Ureter (tissue), 1 donor: ENCODE data around the gene LARP1B. TPM values are rescaled to one million over a fixed set of nuclear protein-coding genes. Genes with fewer than 3 reads are reported as not detected.
"Not testable (repeated sequence)": the region's sequence is repeated elsewhere in the genome, so short reads cannot be mapped to it uniquely, and the experiment has no call there.

ENCODE experiments used
- DNase-seq: peaks from one replicate; pipeline ENCODE4 v3.0.0-alpha.2; 2020; ENCODE audit warnings: low spot score
- total RNA-seq: library from RNA; stranded (reverse); gene quantifications from one replicate; pipeline ENCODE4 v1.2.4, GENCODE V29; 2023
- donor health status: DM: yes; HTN: yes; CAD: no.

LARP1B gene
- total RNA-seq, 1 donor from 2014 or later: 30.3 TPM

GRCh38 chr4:128135391-128135790 lies 74.3 kb downstream of the LARP1B start:
- no peak for DNase-seq

- DNase-seq: no peak
Observed at GRCh38 chr4:128141866-128142265, 80.8 kb downstream of the LARP1B start.

GRCh38 chr4:128145727-128146126 lies 84.6 kb downstream of the LARP1B start:
- no peak for DNase-seq

GRCh38 chr4:128153800-128154199 lies 92.7 kb downstream of the LARP1B start:
- no peak for DNase-seq

- DNase-seq: no peak
Observed at GRCh38 chr4:128155231-128155855, 94.2 kb downstream of the LARP1B start.

- no peak for DNase-seq
Observed at GRCh38 chr4:128155874-128156456, 94.9 kb downstream of the LARP1B start.

- DNase-seq: not testable (repeated sequence)
Observed at GRCh38 chr4:128156472-128156871, 95.4 kb downstream of the LARP1B start.

- DNase-seq: no peak
Observed at GRCh38 chr4:128158894-128159293, 97.8 kb downstream of the LARP1B start.

GRCh38 chr4:128159967-128160366 lies 98.9 kb downstream of the LARP1B start:
- DNase-seq: no peak

- no peak for DNase-seq
Observed at GRCh38 chr4:128161138-128161537, 100.0 kb downstream of the LARP1B start.

GRCh38 chr4:128162434-128162833 lies 101.3 kb downstream of the LARP1B start:
- no peak for DNase-seq

GRCh38 chr4:128163177-128164117 lies 102.3 kb downstream of the LARP1B start:
- no peak for DNase-seq

- no peak for DNase-seq
Observed at GRCh38 chr4:128166982-128167381, 105.9 kb downstream of the LARP1B start.

- DNase-seq: no peak
Observed at GRCh38 chr4:128168701-128169100, 107.6 kb downstream of the LARP1B start.

GRCh38 chr4:128169245-128169644 lies 108.1 kb downstream of the LARP1B start:
- DNase-seq: no peak

GRCh38 chr4:128176643-128177042 lies 115.5 kb downstream of the LARP1B start:
- DNase-seq: no peak

- DNase-seq: no peak
Observed at GRCh38 chr4:128177498-128177897, 116.4 kb downstream of the LARP1B start.

- DNase-seq: no peak
Observed at GRCh38 chr4:128186623-128187022, 125.5 kb downstream of the LARP1B start.

GRCh38 chr4:128191115-128191781 lies 130.1 kb downstream of the LARP1B start:
- peak; percentile 62 for DNase-seq

- no peak for DNase-seq
Observed at GRCh38 chr4:128220286-128221235, 159.4 kb downstream of the LARP1B start.

GRCh38 chr4:128221586-128221985 lies 160.5 kb downstream of the LARP1B start:
- no peak for DNase-seq
